ENCODE measurements around the gene LRRC49. TPM values are rescaled to one million over a fixed set of nuclear protein-coding genes. Genes with fewer than 3 reads are reported as not detected.

Gene LRRC49
- total RNA-seq, 1 donor from 2014 or later = 23.1 TPM

DNA sequence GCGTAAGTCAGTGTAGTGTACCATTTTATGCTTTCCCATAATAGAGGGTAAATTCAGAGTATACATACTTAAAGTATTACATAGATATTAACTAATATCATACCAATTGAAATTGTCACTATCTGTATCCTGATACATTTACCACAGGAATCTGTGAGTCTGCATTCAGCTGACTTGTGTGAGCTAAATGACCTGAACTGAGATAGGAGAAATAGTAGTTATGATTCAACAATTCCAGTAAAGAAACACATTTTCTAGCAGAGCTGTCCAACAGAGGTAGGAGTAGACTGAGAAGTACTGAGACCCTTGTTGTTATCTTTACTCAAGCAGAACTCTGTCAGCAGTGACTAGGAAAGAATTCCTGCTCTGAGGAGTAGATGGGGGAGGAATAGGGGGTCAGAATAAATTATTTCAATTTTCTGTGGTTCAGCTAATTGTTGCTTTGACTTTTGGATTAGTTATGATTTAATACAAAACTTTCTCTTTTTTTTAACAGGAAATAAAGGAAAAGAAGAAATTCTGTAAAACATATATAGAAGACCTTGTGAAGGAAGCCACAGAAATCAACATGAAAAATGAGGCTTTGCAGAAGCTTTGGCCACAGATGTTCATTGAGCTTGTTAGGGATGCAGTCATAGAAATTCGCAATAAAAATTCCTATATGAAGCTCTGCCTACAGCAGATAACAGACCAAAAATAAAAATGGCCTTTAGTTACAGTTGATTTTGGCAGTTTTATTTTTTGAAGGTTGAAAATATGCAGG is 156.5 kb downstream of the LRRC49 start:
- no peak overlapping the region for H3K27ac ChIP-seq
- no peaks in the 10 kb centered on the region for H3K27me3 ChIP-seq
- peaks cover 0 to 3% of the 10 kb centered on the region in 2 donors for H3K36me3 ChIP-seq
- DNase-seq (ENCODE audit: low spot score in 2 of 2) = no peak
- no peaks in the 10 kb centered on the region for H3K9me3 ChIP-seq
- intact Hi-C loops (cut with DNase I) = no loop called here
- no peak overlapping the region for H3K4me3 ChIP-seq
- H3K4me1 ChIP-seq = no peaks in the 10 kb centered on the region
- TF ChIP-seq, protein P1, sequence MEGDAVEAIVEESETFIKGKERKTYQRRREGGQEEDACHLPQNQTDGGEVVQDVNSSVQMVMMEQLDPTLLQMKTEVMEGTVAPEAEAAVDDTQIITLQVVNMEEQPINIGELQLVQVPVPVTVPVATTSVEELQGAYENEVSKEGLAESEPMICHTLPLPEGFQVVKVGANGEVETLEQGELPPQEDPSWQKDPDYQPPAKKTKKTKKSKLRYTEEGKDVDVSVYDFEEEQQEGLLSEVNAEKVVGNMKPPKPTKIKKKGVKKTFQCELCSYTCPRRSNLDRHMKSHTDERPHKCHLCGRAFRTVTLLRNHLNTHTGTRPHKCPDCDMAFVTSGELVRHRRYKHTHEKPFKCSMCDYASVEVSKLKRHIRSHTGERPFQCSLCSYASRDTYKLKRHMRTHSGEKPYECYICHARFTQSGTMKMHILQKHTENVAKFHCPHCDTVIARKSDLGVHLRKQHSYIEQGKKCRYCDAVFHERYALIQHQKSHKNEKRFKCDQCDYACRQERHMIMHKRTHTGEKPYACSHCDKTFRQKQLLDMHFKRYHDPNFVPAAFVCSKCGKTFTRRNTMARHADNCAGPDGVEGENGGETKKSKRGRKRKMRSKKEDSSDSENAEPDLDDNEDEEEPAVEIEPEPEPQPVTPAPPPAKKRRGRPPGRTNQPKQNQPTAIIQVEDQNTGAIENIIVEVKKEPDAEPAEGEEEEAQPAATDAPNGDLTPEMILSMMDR (IDR thresholded peaks at IDR 0.05) = no peak

DNA sequence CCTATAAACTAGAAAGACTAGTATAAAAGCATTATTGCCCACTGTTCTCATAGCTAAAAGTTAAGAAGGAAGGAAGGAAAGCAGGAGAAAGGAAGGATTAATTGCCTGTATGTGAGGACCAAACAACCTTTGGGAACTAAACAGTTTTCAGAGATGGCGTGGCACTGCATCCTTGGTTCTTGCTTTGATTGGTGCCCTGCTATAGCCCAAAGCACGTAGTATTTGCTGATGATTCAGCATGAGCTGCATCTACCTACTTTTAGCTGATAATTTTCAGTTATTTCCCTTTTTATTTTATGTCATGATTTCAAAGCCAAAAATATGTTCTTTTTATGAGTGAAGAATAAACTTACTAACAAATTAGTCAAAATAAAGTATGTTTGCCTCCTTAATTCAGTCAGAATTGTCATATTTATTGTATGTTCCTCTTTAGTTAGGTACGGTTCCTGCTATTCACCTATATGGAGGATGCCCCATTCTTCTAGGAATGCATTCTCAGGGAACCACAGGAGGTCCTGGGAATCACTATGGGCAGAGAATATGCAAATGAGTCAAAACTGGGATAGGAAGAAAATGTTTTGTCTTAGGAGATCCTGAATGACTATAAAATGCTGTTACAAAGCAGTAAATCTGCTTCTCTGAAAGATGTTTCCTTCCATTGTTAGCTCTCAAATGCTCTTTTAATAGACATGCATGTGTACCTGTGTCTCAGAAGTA is 157.2 kb downstream of the LRRC49 start:
- no peak for DNase-seq (ENCODE audit: low spot score in 2 of 2)
- H3K27me3 ChIP-seq = no peaks in the 10 kb centered on the region
- TF ChIP-seq, protein P1 (IDR thresholded peaks at IDR 0.05) = no peak

GRCh38 chr15:71050461-71050860 is 157.8 kb downstream of the LRRC49 start:
- intact Hi-C loops (cut with DNase I) = no loop called here
- no peak for DNase-seq (ENCODE audit: low spot score in 2 of 2)
- TF ChIP-seq, protein P1 (IDR thresholded peaks at IDR 0.05) = no peak

More for the DNA sequence above, 157.2 kb downstream of the LRRC49 start:
- intact Hi-C loops (cut with DNase I) = no loop called here
- Histone ChIP-seq H3K9me3 (no peaks in the 10 kb centered on the region), H3K27ac (no peak overlapping the region), H3K36me3 (peaks cover 0 to 3% of the 10 kb centered on the region in 2 donors), H3K4me1 (no peaks in the 10 kb centered on the region), H3K4me3 (no peak overlapping the region)

GRCh38 chr15:71051539-71051938 is 158.9 kb downstream of the LRRC49 start:
- TF ChIP-seq, protein P1 (IDR thresholded peaks at IDR 0.05) = no peak
- H3K27ac ChIP-seq = no peak overlapping the region
- H3K4me1 ChIP-seq = no peaks in the 10 kb centered on the region
- intact Hi-C loops (cut with DNase I) = no loop called here
- no peak overlapping the region for H3K4me3 ChIP-seq
- no peak for DNase-seq (ENCODE audit: low spot score in 2 of 2)
- H3K27me3 ChIP-seq = no peaks in the 10 kb centered on the region
- peaks cover 0 to 3% of the 10 kb centered on the region in 2 donors for H3K36me3 ChIP-seq
- no peaks in the 10 kb centered on the region for H3K9me3 ChIP-seq

More at GRCh38 chr15:71050461-71050860, 157.8 kb downstream of the LRRC49 start:
- no peak overlapping the region for H3K4me3 ChIP-seq
- no peaks in the 10 kb centered on the region for H3K4me1 ChIP-seq
- peaks cover 0 to 3% of the 10 kb centered on the region in 2 donors for H3K36me3 ChIP-seq
- H3K27ac ChIP-seq = no peak overlapping the region
- H3K27me3 ChIP-seq = no peaks in the 10 kb centered on the region
- no peaks in the 10 kb centered on the region for H3K9me3 ChIP-seq

DNA sequence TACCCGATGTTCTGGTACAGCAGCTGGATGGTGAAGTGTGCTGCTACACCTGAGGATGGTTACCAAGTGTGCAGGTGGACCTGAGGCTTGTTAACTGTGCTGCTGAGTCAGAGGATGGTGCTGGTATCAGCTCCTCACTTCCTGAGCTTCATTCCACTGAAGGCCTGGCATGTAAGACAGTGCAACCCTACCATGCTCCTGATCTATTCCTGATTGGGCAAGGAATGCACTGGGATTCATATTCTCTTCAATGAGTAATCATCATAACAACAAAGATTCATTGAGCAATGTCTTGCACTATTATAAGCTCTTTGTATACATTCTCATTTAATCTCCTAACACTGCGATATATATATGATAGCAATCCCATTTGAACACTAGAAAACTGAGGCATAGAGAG is 159.7 kb downstream of the LRRC49 start:
- Histone ChIP-seq H3K4me3 (no peak overlapping the region), H3K36me3 (peaks cover 0 to 3% of the 10 kb centered on the region in 2 donors), H3K27ac (no peak overlapping the region), H3K4me1 (no peaks in the 10 kb centered on the region), H3K9me3 (no peaks in the 10 kb centered on the region), H3K27me3 (no peaks in the 10 kb centered on the region)
- intact Hi-C loops (cut with DNase I) = no loop called here
- no peak for DNase-seq (ENCODE audit: low spot score in 2 of 2)
- TF ChIP-seq, protein P1 (IDR thresholded peaks at IDR 0.05) = no peak

Data from ascending aorta (tissue), 2 donors.